ENCODE measurements around the gene SLC47A1. TPM values are rescaled to one million over a fixed set of nuclear protein-coding genes. Genes with fewer than 3 reads are reported as not detected.
"Not testable (repeated sequence)": the region's sequence is repeated elsewhere in the genome, so short reads cannot be mapped to it uniquely, and the experiment has no call there.

Gene SLC47A1
- total and polyA plus RNA-seq, 2 of the 4 experiments (the other 2 are of a cell fraction): not detected

DNA sequence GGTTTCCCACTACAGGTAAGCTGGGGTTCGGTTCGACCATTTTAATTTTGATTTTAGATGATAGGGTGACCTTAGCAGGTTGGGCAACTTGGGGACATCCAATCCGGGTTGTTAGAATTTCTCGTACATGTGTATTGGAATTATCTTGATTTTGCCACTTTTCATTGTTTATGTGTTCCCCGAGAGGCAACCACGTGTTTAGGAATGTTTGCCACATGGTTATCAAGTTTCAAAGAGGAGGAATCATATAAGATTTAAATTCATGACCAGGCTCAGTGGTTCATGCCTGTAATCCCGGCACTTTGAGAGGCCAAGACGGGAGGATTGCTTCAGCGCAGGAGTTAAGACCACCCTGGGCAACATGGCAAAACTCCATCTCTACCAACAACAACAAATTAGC is 10.0 kb upstream of the SLC47A1 start:
- Histone ChIP-seq H2AK5ac (ENCODE audit: low read depth, low read length) (no peak overlapping the region), H3K36me3 (ENCODE audit: control insufficient read depth, insufficient read depth, low read length) (no peaks in the 10 kb centered on the region), H4K5ac (ENCODE audit: low read depth, low read length) (no peak overlapping the region), H2BK5ac (ENCODE audit: low read depth, low read length, poor library complexity, severe bottlenecking) (no peak overlapping the region), H3K9me1 (ENCODE audit: insufficient read depth, low read length) (no peaks in the 10 kb centered on the region), H3K9me3 (ENCODE audit: control insufficient read depth, insufficient read depth, low read length) (no peaks in the 10 kb centered on the region), H2BK15ac (ENCODE audit: low read depth, low read length) (no peak overlapping the region), H3K9ac (ENCODE audit: low read depth, low read length) (no peak overlapping the region), H4K20me1 (ENCODE audit: insufficient read depth, low read length) (no peaks in the 10 kb centered on the region), H3K4ac (ENCODE audit: low read depth, low read length) (no peak overlapping the region), H3K27me3 (ENCODE audit: control insufficient read depth, insufficient read depth, low read length) (peaks cover 23% of the 10 kb centered on the region), H3K14ac (replicated peaks; ENCODE audit: low read depth, low read length) (no peak overlapping the region), H3K4me3 (ENCODE audit: insufficient read depth, low read depth, low read length) (no peak overlapping the region), H3K4me2 (ENCODE audit: low read depth, low read length) (no peak overlapping the region), H3K27ac (ENCODE audit: insufficient read depth, low read length) (no peak overlapping the region), H2AFZ (replicated peaks; ENCODE audit: low read length, poor library complexity) (no peak overlapping the region), H2BK20ac (ENCODE audit: low read depth, low read length) (no peak overlapping the region), H2AK9ac (replicated peaks; ENCODE audit: low read depth, low read length, poor library complexity) (no peak overlapping the region), H3K23ac (ENCODE audit: low read depth, low read length) (no peak overlapping the region), H4K8ac (ENCODE audit: low read depth in 2 of 2, low read length in 2 of 2) (no peak overlapping the region), H3K18ac (ENCODE audit: low read depth, low read length) (no peak overlapping the region), H3K79me1 (ENCODE audit: low read depth in 1 of 2, low read length in 2 of 2) (no peaks in the 10 kb centered on the region), H4K91ac (ENCODE audit: insufficient read depth, low read depth, low read length) (no peak overlapping the region), H3K4me1 (ENCODE audit: control insufficient read depth, insufficient read depth, low read length) (no peaks in the 10 kb centered on the region), H2BK120ac (ENCODE audit: low read depth, low read length) (no peak overlapping the region), H3K56ac (ENCODE audit: extremely low read depth, insufficient read depth, low read length) (no peak overlapping the region)
- ATAC-seq (ENCODE audit: low read depth): no peak
- 0% methylated on average over 2 of the region's 9 CpGs; no CpG with 5 or more reads in 1 of the 2 experiments for WGBS, 2 experiments (ENCODE audit: extremely low coverage in 2 of 2, insufficient read length in 1 of 2)
- no TSS peak for BruUV-seq (replicated peaks)
- dilution Hi-C loops (cut with HindIII; ENCODE audit: low sequenced_read_pairs, unreplicated experiment) (no loop called here), intact Hi-C loops (cut with micrococcal nuclease) (no loop called here), in situ Hi-C loops (cut with MboI; ENCODE audit: low sequenced_read_pairs) (loop anchor here (5.0 kb wide), 1 partner anchor 239 kb away; no protein-coding TSS in a partner anchor)
- ChIA-PET CTCF (no interaction called here), POLR2A (ENCODE audit: unreplicated experiment) (no interaction called here)
- no peak for DNase-seq
- TF ChIP-seq RFX5 (IDR thresholded peaks at IDR 0.05; ENCODE audit: low read depth, low read length) (no peak), BHLHE40 (IDR thresholded peaks at IDR 0.05; ENCODE audit: low read depth, low read length) (no peak), POLR2A (IDR thresholded peaks at IDR 0.05; ENCODE audit: low read depth, low read length) (no peak), CHD1 (IDR thresholded peaks at IDR 0.05; ENCODE audit: low read depth, low read length) (no peak), MAFK (IDR thresholded peaks at IDR 0.05; ENCODE audit: low read depth, low read length) (no peak), FOS (IDR thresholded peaks at IDR 0.05; ENCODE audit: low read depth, low read length) (no peak), MXI1 (IDR thresholded peaks at IDR 0.05; ENCODE audit: borderline replicate concordance, low read depth, low read length) (no peak)
- TF ChIP-seq, protein P1, sequence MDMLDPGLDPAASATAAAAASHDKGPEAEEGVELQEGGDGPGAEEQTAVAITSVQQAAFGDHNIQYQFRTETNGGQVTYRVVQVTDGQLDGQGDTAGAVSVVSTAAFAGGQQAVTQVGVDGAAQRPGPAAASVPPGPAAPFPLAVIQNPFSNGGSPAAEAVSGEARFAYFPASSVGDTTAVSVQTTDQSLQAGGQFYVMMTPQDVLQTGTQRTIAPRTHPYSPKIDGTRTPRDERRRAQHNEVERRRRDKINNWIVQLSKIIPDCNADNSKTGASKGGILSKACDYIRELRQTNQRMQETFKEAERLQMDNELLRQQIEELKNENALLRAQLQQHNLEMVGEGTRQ (IDR thresholded peaks at IDR 0.05; ENCODE audit: low read depth, low read length): no peak

- intact Hi-C loops (cut with micrococcal nuclease); BruUV-seq (replicated peaks); H3K4ac ChIP-seq (ENCODE audit: low read depth, low read length); H4K8ac ChIP-seq (ENCODE audit: low read depth in 2 of 2, low read length in 2 of 2); H3K36me3 ChIP-seq (ENCODE audit: control insufficient read depth, insufficient read depth, low read length); in situ Hi-C loops (cut with MboI; ENCODE audit: low sequenced_read_pairs); dilution Hi-C loops (cut with HindIII; ENCODE audit: low sequenced_read_pairs, unreplicated experiment); H2AK5ac ChIP-seq (ENCODE audit: low read depth, low read length); H3K4me2 ChIP-seq (ENCODE audit: low read depth, low read length); H2BK5ac ChIP-seq (ENCODE audit: low read depth, low read length, poor library complexity, severe bottlenecking); H4K5ac ChIP-seq (ENCODE audit: low read depth, low read length); H2BK120ac ChIP-seq (ENCODE audit: low read depth, low read length); H3K79me1 ChIP-seq (ENCODE audit: low read depth in 1 of 2, low read length in 2 of 2); H2AFZ ChIP-seq (replicated peaks; ENCODE audit: low read length, poor library complexity); H3K4me3 ChIP-seq (ENCODE audit: insufficient read depth, low read depth, low read length); H3K23ac ChIP-seq (ENCODE audit: low read depth, low read length); H4K91ac ChIP-seq (ENCODE audit: insufficient read depth, low read depth, low read length); H3K4me1 ChIP-seq (ENCODE audit: control insufficient read depth, insufficient read depth, low read length); H3K9ac ChIP-seq (ENCODE audit: low read depth, low read length); H3K9me1 ChIP-seq (ENCODE audit: insufficient read depth, low read length); H2BK20ac ChIP-seq (ENCODE audit: low read depth, low read length); H3K18ac ChIP-seq (ENCODE audit: low read depth, low read length); H2BK15ac ChIP-seq (ENCODE audit: low read depth, low read length); H2AK9ac ChIP-seq (replicated peaks; ENCODE audit: low read depth, low read length, poor library complexity); ATAC-seq (ENCODE audit: low read depth); H3K56ac ChIP-seq (ENCODE audit: extremely low read depth, insufficient read depth, low read length); H4K20me1 ChIP-seq (ENCODE audit: insufficient read depth, low read length); H3K27ac ChIP-seq (ENCODE audit: insufficient read depth, low read length); H3K9me3 ChIP-seq (ENCODE audit: control insufficient read depth, insufficient read depth, low read length); DNase-seq; H3K14ac ChIP-seq (replicated peaks; ENCODE audit: low read depth, low read length): not testable (repeated sequence)
- CTCF ChIA-PET: interaction anchor here (0.6 kb wide), 1 partner anchor 54 kb away, joined by 3 read pairs; no protein-coding TSS in a partner anchor
- no CpG with 5 or more reads among the region's 4 CpGs for WGBS, 2 experiments (ENCODE audit: extremely low coverage in 2 of 2, insufficient read length in 1 of 2)
- POLR2A ChIA-PET (ENCODE audit: unreplicated experiment): interaction anchor here (0.5 kb wide), 1 partner anchor 225 kb away, joined by 3 read pairs; no protein-coding TSS in a partner anchor
- peaks cover 23% of the 10 kb centered on the region for H3K27me3 ChIP-seq (ENCODE audit: control insufficient read depth, insufficient read depth, low read length)
These were observed 6.7 kb upstream of the SLC47A1 start for GRCh38 chr17:19526950-19527349.

Measured in IMR-90 (cell line).